Fibroblast of upper back skin (primary cell): ENCODE measurements around the gene FSIP1.

Experiments used
- DNase-seq: peaks from one replicate; pipeline ENCODE4 v3.0.0-alpha.2; 2013

The FSIP1 gene

GRCh38 chr15:39719109-39719508 lies 63.5 kb downstream of the FSIP1 start:
- DNase-seq, result no peak

GRCh38 chr15:39717134-39717533 lies 65.5 kb downstream of the FSIP1 start:
- DNase-seq, result no peak

DNA sequence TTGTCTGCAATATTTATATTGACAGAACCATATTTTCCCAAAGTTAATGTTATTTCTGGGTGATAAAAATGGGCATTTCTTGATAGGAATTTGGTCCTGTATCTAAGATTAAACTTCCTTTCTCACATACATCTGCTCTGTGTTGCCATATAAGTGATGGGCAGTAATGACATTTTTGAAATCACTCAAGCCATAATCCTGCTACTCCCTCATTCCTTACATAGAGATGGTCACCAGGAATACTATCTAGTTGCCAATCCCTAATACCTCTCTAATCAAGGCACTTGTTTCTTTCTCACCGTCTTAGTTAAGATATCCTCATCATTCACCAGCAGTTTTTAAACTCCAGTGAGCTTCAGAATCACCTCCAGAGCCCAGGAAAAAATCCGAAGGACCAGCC lies 68.4 kb downstream of the FSIP1 start:
- no peak for DNase-seq

- DNase-seq, result no peak
Measured at GRCh38 chr15:39713846-39714245, 68.8 kb downstream of the FSIP1 start.

- DNase-seq, result peak; percentile 63
Measured at GRCh38 chr15:39710681-39711080, 72.0 kb downstream of the FSIP1 start.

DNA sequence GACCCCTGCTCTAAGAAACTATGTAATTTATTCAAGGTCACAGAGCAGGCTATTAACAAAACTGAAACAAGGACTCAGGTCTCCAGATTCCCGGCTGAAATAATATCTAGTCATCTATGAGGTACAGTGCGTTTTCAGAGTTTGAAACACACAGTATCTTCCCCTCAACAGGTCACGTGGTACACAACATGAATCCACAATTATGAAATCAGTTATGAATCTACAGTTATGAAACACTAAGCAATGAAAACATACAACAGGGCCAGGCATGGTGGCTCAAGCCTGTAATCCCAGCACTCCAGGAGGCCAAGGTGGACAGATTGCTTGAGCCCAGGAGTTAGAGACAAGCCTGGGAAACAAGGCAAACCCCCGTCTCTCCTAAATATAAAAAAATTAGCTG lies 72.7 kb downstream of the FSIP1 start:
- DNase-seq, result no peak

DNA sequence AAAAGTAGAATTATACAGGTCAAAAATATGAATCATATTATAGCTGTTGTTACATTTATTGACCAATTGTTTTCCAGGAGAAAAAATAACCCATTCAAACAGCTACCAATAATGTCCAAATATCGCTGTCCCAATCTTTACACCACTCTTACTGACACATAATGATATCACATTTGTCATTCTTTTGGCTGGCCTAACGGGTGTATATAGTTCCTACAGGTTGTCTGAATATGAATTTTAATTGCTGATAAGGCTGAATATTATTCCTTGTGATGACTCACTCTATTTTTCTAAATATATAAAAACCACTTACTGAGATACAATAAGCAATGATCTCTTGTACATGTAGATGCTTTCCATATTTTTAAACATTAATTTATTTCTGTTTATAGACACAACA lies 76.4 kb downstream of the FSIP1 start:
- no peak for DNase-seq

GRCh38 chr15:39704689-39705088 lies 78.0 kb downstream of the FSIP1 start:
- peak; percentile 73 for DNase-seq

DNA sequence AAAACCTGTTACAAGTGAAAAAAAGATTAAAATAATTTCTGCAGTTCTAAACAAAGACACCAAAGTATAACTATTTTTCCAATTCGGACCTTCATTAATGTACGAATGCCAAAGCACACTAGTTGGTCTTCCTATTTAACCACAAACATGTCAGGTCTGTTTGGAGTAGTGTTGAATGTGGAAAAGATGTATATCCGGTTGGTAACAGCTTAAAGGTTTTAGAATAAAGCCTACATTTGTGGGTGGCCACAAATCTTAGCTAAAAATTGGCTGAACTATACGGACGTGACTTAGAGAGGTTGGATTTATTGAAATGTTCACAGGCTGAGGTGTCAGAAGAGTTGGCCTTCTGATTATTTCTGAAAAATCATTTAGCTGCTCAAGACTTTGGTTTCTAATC lies 78.4 kb downstream of the FSIP1 start:
- no peak for DNase-seq

GRCh38 chr15:39701988-39702387 lies 80.7 kb downstream of the FSIP1 start:
- no peak for DNase-seq

- DNase-seq, result no peak
Measured at GRCh38 chr15:39700375-39700700, 82.3 kb downstream of the FSIP1 start.

- DNase-seq, result no peak
Measured at GRCh38 chr15:39699516-39700374, 82.9 kb downstream of the FSIP1 start.

- DNase-seq, result no peak
Measured at GRCh38 chr15:39698444-39699390, 83.9 kb downstream of the FSIP1 start.

DNA sequence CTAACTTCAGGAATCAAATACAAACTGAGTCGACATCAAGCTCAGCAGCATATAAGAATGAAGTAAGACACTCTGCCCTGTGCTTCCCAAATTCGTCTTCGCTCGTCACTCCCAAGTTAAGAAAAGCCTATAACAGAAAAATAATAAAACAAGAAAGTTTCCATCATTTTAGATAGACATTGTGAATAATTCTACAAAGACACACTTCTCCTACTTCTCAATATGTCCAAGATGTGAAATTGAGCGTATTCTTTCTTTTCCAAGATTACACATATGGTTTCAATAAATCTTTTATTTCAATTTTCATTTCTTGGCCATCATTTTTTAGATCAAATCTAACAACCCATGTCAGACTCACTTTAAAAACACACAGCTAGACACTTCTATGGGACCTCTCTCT lies 85.1 kb downstream of the FSIP1 start:
- DNase-seq, result no peak

GRCh38 chr15:39695793-39696192 lies 86.8 kb downstream of the FSIP1 start:
- no peak for DNase-seq

GRCh38 chr15:39692356-39693327 lies 90.0 kb downstream of the FSIP1 start:
- DNase-seq, result no peak

DNA sequence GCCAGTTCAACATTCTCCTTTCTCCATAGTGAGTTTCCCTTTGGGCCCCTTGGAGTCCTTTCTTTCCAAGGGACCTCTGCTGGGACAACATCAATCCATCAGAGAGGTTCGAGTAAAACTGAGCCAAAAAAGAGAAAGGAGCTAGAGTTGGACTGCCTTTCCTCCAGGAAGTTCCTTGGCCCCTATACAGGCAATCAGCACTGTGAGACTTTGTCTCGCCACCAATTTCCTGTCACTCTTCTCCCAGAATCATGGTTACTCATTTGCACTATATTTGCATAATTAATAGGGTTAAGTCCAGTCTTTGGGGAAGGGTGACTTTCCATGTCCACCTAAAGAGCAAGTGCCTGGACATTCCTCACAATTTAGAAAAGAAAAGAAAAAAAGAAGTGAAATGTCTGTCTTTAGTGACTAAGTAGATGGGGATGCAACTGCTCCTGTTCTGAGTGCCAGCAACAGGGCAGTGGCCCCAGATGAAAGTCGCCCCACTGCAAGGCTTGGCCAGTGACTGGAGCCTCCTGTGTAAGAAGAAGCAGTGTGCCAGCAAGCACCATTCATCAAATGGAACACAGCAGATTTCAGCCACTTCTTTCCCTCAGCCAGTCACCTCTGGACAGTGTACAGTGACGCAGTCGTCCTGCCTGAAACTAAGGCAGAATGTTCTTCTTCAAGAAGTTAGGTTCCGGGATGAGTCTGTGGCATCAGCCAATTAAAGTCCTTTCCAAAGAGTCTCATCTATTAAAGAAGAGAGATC lies 91.6 kb downstream of the FSIP1 start:
- no peak for DNase-seq

DNA sequence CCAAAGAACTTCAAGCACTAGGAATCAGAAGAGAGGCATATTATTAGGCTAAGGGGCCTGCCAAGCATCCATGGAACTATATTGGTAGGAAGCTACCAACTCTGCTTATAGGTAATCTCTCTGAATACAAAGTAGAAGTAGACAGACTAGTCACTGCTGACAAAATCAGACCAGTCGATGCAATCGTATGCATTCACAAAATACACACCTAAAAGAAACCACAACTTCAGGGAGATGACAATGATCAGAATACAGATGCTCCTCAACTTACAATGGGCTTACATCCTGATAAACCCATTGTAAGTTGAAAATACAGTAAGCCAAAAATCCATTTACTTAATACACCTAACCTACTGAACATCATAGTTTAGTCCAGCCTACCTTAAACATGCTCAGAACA lies 94.7 kb downstream of the FSIP1 start:
- DNase-seq, result no peak

- peak; percentile 66 for DNase-seq
Measured at GRCh38 chr15:39685999-39686613, 96.5 kb downstream of the FSIP1 start.

DNA sequence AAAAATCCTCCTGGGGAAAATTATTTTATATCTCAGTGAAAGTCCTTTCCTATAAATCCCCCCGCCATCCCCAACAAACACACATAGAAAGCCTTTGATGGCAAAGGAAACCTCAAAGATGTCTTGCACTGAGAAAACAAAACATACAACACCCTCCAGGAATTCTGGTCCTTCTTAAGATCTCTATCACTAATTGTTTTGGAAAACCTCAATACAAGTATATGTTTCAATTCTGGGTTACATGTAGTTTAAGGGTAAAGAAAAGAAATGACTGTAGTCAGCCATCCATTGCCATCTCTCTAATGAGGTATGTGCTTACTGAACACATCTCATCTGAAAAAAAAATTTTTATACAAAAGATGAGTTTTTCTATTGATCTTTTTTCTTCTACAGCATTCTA lies 97.3 kb downstream of the FSIP1 start:
- DNase-seq, result no peak

- peak; percentile 44 for DNase-seq
Measured at GRCh38 chr15:39684233-39684632, 98.4 kb downstream of the FSIP1 start.

GRCh38 chr15:39682366-39682765 lies 100.3 kb downstream of the FSIP1 start:
- DNase-seq, result peak; percentile 60
